Karpas-422 (cell line): Measurements from ENCODE around the gene ACR. TPM values are rescaled to one million over a fixed set of nuclear protein-coding genes. Genes with fewer than 3 reads are reported as not detected.
"Not testable (repeated sequence)": the region's sequence is repeated elsewhere in the genome, so short reads cannot be mapped to it uniquely, and the experiment has no call there.

ENCODE experiments used
- DNase-seq: peaks from one replicate; pipeline ENCODE4 v3.0.0-alpha.2; 2015
- H2AFZ ChIP-seq: fragments of 200-600 bp; sonication (generic); 2 replicates; pipeline ENCODE4 v1.6.1; 2014; ENCODE audit warnings: antibody characterized with exemption, low read length, mixed read lengths
- H3K27ac ChIP-seq: fragments of 200-600 bp; sonication (generic); 2 replicates; pipeline ENCODE4 v1.5.1; 2014; ENCODE audit warnings: mild to moderate bottlenecking, low read length, moderate library complexity
- H3K27me3 ChIP-seq: fragments of 200-600 bp; sonication (generic); 2 replicates; pipeline ENCODE4 v1.6.1; 2014; ENCODE audit warnings: low read length, mixed read lengths
- H3K36me3 ChIP-seq: fragments of 200-600 bp; sonication (generic); 2 replicates; pipeline ENCODE4 v1.6.1; 2014; ENCODE audit warnings: low read length, mixed read lengths; ENCODE audit not compliant: insufficient read depth
- H3K4me1 ChIP-seq: fragments of 200-600 bp; sonication (generic); 2 replicates; pipeline ENCODE4 v1.6.1; 2014; ENCODE audit warnings: mild to moderate bottlenecking, low read length, mixed read lengths
- H3K4me2 ChIP-seq: fragments of 200-600 bp; sonication (generic); 2 replicates; pipeline ENCODE4 v1.6.1; 2014; ENCODE audit warnings: low read length, low read depth, mild to moderate bottlenecking; ENCODE audit not compliant: poor library complexity, severe bottlenecking
- H3K4me3 ChIP-seq: fragments of 200-600 bp; sonication (generic); 2 replicates; pipeline ENCODE4 v1.5.1; 2014; ENCODE audit warnings: mild to moderate bottlenecking, antibody characterized with exemption, low read length, mixed read lengths
- H3K79me2 ChIP-seq: fragments of 200-600 bp; sonication (generic); 2 replicates; pipeline ENCODE4 v1.6.1; 2014; ENCODE audit warnings: mild to moderate bottlenecking, low read length, mixed read lengths
- H3K9ac ChIP-seq: fragments of 200-600 bp; sonication (generic); 2 replicates; pipeline ENCODE4 v1.6.0; 2014; ENCODE audit warnings: low read length
- H3K9me2 ChIP-seq: fragments of 200-600 bp; sonication (generic), shearing (Covaris generic); replicated peaks from 2 replicates; pipeline ENCODE4 v1.6.0; 2014; ENCODE audit warnings: mild to moderate bottlenecking, low read length, moderate library complexity; ENCODE audit not compliant: insufficient read depth
- H3K9me3 ChIP-seq: fragments of 300-700, 200-600 bp; sonication (generic); 2 replicates; pipeline ENCODE4 v1.6.1; 2014; ENCODE audit warnings: low read length, mixed read lengths
- H4K20me1 ChIP-seq: fragments of 200-600 bp; sonication (generic); 2 replicates; pipeline ENCODE4 v1.6.1; 2014; ENCODE audit warnings: mild to moderate bottlenecking, antibody characterized with exemption, low read length, low read depth; ENCODE audit not compliant: insufficient read depth
- total RNA-seq: library from RNA; depleted of rRNA; stranded (reverse); fragments of >200 nt; shearing (Covaris generic); gene quantifications from 2 replicates; pipeline ENCODE4 v1.2.3, GENCODE V29; 2014; ENCODE audit warnings: low replicate concordance

ACR gene
- total RNA-seq, 1 experiment from 2014 or later, result not detected

GRCh38 chr22:50738649-50739227 lies 734 bp downstream of the ACR start:
- Histone ChIP-seq H3K9me2 (no peaks in the 10 kb centered on the region), H3K4me1 (peaks cover 14% of the 10 kb centered on the region), H3K27me3 (no peaks in the 10 kb centered on the region), H2AFZ (no peak overlapping the region), H3K4me3 (no peak overlapping the region), H3K36me3 (no peaks in the 10 kb centered on the region), H4K20me1 (no peaks in the 10 kb centered on the region), H3K9ac (no peak overlapping the region), H3K27ac (no peak overlapping the region), H3K79me2 (no peaks in the 10 kb centered on the region), H3K9me3 (no peaks in the 10 kb centered on the region), H3K4me2 (no peak overlapping the region)
- DNase-seq, result no peak

DNA sequence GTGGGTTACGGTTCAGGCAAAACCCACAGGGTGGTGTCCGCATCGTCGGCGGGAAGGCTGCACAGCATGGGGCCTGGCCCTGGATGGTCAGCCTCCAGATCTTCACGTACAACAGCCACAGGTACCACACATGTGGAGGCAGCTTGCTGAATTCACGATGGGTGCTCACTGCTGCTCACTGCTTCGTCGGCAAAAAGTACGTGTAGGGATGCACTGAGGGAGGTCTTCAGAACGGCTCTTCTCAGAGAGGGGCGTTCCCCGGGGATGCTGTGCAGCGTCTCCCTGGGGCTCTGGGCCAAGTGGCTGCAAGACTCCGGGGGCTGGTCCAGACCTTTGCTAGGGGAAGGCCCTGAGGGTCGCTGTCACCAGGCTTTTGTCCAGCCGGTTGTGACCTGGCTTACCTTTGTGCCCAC lies 1.3 kb downstream of the ACR start:
- H3K4me3 ChIP-seq, result no peak overlapping the region
- no peak for DNase-seq
- H4K20me1 ChIP-seq, result no peaks in the 10 kb centered on the region
- H3K27ac ChIP-seq, result no peak overlapping the region
- H3K9me3 ChIP-seq, result no peaks in the 10 kb centered on the region
- H3K4me2 ChIP-seq, result no peak overlapping the region
- H3K36me3 ChIP-seq, result no peaks in the 10 kb centered on the region
- no peaks in the 10 kb centered on the region for H3K9me2 ChIP-seq
- peaks cover 14% of the 10 kb centered on the region for H3K4me1 ChIP-seq
- no peaks in the 10 kb centered on the region for H3K79me2 ChIP-seq
- H3K27me3 ChIP-seq, result no peaks in the 10 kb centered on the region
- no peak overlapping the region for H3K9ac ChIP-seq
- no peak overlapping the region for H2AFZ ChIP-seq

DNA sequence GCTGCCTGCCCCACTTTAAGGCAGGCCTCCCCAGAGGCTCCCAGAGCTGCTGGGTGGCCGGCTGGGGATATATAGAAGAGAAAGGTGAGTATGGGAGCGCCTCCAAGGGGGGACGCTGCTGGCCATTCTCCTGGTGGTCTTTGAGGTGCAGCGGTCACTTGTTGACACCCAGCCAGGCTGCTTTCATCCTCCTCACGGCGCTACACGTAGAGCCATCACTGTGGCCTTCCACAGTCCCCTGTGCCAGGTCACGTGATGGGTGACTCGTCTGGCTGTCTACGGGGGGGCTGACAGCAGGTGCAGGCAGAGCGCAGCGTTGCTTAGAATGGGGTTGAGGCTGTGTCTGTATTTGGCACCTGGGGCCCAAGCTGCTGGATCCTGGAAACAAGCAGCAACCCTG lies 1.9 kb downstream of the ACR start:
- Histone ChIP-seq H3K4me2 (no peak overlapping the region), H3K9me2 (no peaks in the 10 kb centered on the region), H3K9ac (no peak overlapping the region; the same call in 1 of the 2 replicates), H3K4me1 (peaks cover 14% of the 10 kb centered on the region), H3K27ac (no peak overlapping the region), H3K27me3 (no peaks in the 10 kb centered on the region), H3K4me3 (no peak overlapping the region), H4K20me1 (no peaks in the 10 kb centered on the region), H2AFZ (no peak overlapping the region), H3K9me3 (no peaks in the 10 kb centered on the region), H3K79me2 (no peaks in the 10 kb centered on the region), H3K36me3 (no peaks in the 10 kb centered on the region)
- no peak for DNase-seq

- H3K9ac ChIP-seq, H4K20me1 ChIP-seq, H2AFZ ChIP-seq, H3K9me3 ChIP-seq, H3K4me3 ChIP-seq, H3K79me2 ChIP-seq, H3K27ac ChIP-seq, H3K9me2 ChIP-seq, DNase-seq, H3K27me3 ChIP-seq, H3K4me2 ChIP-seq, H3K36me3 ChIP-seq: not testable (repeated sequence)
- H3K4me1 ChIP-seq, result peaks cover 18% of the 10 kb centered on the region
These were observed 2.7 kb downstream of the ACR start for GRCh38 chr22:50740714-50741113.

GRCh38 chr22:50744424-50744823 lies 6.4 kb downstream of the ACR start:
- H2AFZ ChIP-seq, H3K27me3 ChIP-seq, H3K9me2 ChIP-seq, DNase-seq, H3K4me2 ChIP-seq, H3K9ac ChIP-seq, H3K79me2 ChIP-seq, H3K27ac ChIP-seq, H3K36me3 ChIP-seq, H3K4me3 ChIP-seq, H3K9me3 ChIP-seq, H4K20me1 ChIP-seq: not testable (repeated sequence)
- peaks cover 23% of the 10 kb centered on the region for H3K4me1 ChIP-seq

- H3K27me3 ChIP-seq, H3K79me2 ChIP-seq, H3K36me3 ChIP-seq, H3K9me3 ChIP-seq, H4K20me1 ChIP-seq, DNase-seq, H3K27ac ChIP-seq, H3K9ac ChIP-seq, H2AFZ ChIP-seq, H3K9me2 ChIP-seq, H3K4me2 ChIP-seq, H3K4me3 ChIP-seq: not testable (repeated sequence)
- H3K4me1 ChIP-seq, result peaks cover 15% of the 10 kb centered on the region
These were observed 9.5 kb downstream of the ACR start for GRCh38 chr22:50747521-50747920.

GRCh38 chr22:50748630-50749029 lies 10.6 kb downstream of the ACR start:
- not testable (repeated sequence) for H3K4me3 ChIP-seq, H3K36me3 ChIP-seq, H3K79me2 ChIP-seq, H2AFZ ChIP-seq, H3K9ac ChIP-seq, DNase-seq, H3K4me2 ChIP-seq, H4K20me1 ChIP-seq, H3K9me2 ChIP-seq, H3K27me3 ChIP-seq, H3K9me3 ChIP-seq, H3K27ac ChIP-seq
- peaks cover 15% of the 10 kb centered on the region for H3K4me1 ChIP-seq

DNA sequence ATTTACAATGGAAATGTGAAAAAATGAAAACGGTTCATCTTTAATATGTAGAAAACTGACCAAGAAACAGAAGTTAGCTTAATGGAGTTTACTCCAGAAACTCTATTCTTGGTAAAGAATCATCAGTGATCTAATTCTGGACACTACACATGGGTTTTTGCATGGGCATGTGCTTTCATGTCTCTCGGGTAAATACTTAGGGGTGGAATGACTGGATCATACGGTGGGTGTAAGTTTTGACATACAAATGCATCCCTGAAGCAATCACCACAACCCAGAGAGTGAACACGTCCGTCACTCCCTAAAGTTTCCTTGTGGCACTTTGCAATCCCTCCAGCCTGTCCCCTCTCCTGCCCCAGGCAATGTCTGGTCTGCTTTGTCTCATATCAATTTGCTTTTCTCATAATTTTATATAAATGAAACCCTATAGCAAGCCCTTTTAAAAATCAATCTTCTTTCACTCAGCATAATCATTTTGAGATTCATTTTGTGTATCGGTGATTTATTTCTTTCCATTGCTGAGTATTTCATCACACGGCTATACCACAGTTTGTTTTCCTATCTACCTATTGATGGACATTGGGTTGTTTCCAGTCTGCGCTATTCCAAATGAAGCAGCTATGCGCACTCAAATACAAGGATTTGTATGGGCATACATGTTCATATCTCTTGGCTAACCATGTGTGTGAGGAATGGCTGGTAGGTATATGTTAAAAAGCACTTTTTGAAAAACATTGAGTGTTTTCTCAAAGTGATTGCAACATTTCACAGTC lies 11.5 kb downstream of the ACR start:
- peaks cover 15% of the 10 kb centered on the region for H3K4me1 ChIP-seq
- H3K9ac ChIP-seq, H2AFZ ChIP-seq, H3K9me2 ChIP-seq, H3K9me3 ChIP-seq, H3K79me2 ChIP-seq, H3K4me3 ChIP-seq, H3K4me2 ChIP-seq, H3K36me3 ChIP-seq, H3K27ac ChIP-seq, H3K27me3 ChIP-seq, H4K20me1 ChIP-seq: not testable (repeated sequence)
- DNase-seq, result peak; percentile 41
